ENCODE measurements around the gene F13A1.

F13A1 gene

DNA sequence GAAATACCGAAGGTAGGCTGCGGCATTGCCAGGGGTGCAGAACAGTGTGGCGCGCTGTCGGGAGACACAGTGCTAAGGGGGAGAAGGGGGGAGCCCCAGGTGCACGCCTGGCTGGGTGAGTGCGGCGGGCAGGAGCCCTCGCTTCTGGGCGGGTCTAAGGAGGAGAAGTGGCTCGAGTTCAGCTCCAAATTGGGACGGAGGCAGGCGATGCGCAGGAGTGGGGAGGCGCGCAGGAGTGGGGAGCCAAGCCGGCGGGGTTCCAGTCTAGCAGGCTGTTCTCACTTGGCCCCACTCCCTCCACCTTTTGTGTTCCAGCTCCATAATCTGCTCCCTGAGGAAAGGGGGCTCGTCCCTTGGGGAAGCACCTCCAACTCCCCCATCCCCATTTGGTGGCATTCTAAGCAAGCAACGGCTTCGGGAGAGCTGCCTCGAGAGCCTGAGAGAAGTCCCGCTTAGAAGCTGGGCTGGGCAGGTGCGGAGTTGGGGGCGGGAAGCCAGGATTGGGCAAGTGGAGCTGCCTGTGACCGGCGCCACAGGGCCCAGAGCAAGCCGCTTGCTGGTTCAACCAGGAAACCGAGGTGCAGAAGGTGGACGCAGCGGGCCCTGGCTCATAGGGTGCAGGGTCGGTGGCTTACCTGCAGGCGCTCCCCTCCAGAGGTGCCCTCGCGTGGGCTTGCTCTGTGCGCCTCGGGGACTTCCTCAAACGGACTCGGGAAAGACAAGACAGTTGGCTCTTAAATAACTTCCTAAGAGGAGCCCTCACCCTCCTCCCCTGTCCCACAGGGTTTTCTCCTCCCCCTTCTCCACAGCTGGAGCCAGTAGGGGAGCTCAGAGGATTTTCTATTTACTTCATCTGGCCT is at the start of gene F13A1:
Gene F13A1, minus strand, starts transcription at position 711 of the 860 bp plus-strand sequence. CDS start 1,998 bp downstream, outside the sequence.
- Histone ChIP-seq H3K36me3 (peaks cover 0 to 38% (median 0%) of the 10 kb centered on the region in 11 experiments; a peak in 3 of 22 replicates), H4K20me1 (peaks cover 0 to 24% (median 0%) of the 10 kb centered on the region in 11 experiments; a peak in 4 of 22 replicates), H3K9me3 (replicated peaks in 1 of 11) (peaks cover 0 to 8% (median 0%) of the 10 kb centered on the region in 11 experiments; a peak in 7 of 22 replicates), H3K9ac (peak within 1 kb of the TSS in 3 of 11 experiments; percentile 13 to 87 (median 81); a peak in 5 of 22 replicates), H3K27me3 (peaks cover 40 to 71% (median 66%) of the 10 kb centered on the region in 11 experiments), H3K4me3 (peak within 1 kb of the TSS; percentile 13 to 75 (median 38); a peak in 14 of 20 replicates), H3K4me2 (peak within 1 kb of the TSS; percentile 62 to 96 (median 82)), H3K27ac (peak within 1 kb of the TSS in 2 of 11 experiments; percentile 70 to 73; a peak in 4 of 22 replicates), H3K4me1 (peaks cover 17 to 58% (median 24%) of the 10 kb centered on the region in 10 experiments)
- TF ChIP-seq Cebpa-rat (IDR thresholded peaks at IDR 0.05): no peak

- no peaks in the 10 kb centered on the region for H3K27me3 ChIP-seq
- H3K9ac ChIP-seq: no peak overlapping the region
- H4K20me1 ChIP-seq: no peaks in the 10 kb centered on the region
- peaks cover 0 to 10% (median 0%) of the 10 kb centered on the region in 10 experiments; a peak in 5 of 20 replicates for H3K4me1 ChIP-seq
- H3K4me2 ChIP-seq: peak overlapping the region in 2 of 11 experiments; percentile 30 to 47; a peak in 4 of 22 replicates
- H3K36me3 ChIP-seq: no peaks in the 10 kb centered on the region
- TF ChIP-seq Cebpa-rat (IDR thresholded peaks at IDR 0.05): no peak
- H3K4me3 ChIP-seq: no peak overlapping the region
- no peak overlapping the region for H3K27ac ChIP-seq
- peaks cover 0 to 29% (median 14%) of the 10 kb centered on the region in 11 experiments; a peak in 19 of 22 replicates for H3K9me3 ChIP-seq (replicated peaks in 1 of 11)
Observed at GRCh38 chr6:6368684-6369052, 48.2 kb upstream of the F13A1 start.

DNA sequence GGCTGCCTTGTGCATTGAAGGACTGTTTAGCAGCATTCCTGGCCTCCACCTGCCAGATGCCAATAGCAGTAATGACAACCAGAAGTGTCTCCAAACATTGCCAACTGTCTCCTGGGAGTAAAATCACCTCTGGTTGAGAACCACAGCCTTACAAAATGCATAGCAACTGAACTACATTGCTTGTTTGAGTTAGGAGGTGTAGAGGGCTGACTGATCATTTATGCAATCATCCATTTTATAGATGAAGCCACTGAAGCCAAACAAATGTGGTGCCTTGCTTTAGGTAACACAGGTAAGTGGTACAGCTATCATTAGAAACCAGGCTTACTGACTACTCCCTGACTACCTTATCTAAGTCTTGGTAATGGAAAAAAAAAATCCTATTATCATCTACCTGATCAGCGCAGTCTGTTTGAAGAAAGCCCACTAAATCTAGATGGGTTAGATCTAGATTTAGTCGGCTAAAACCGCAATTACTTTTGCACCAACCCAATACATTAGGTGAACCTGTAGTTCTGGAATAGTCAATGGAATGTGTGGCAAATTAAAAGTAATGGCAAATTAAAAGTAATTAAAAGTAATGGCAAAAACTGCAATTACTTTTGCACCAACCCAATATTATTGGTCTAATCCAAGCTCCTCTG is 47.7 kb upstream of the F13A1 start:
- Histone ChIP-seq H3K4me2 (peak overlapping the region in 2 of 11 experiments; percentile 30 to 47; a peak in 4 of 22 replicates), H3K4me3 (no peak overlapping the region), H3K27ac (no peak overlapping the region), H3K4me1 (peaks cover 0 to 10% (median 0%) of the 10 kb centered on the region in 10 experiments; a peak in 8 of 20 replicates), H4K20me1 (no peaks in the 10 kb centered on the region), H3K9ac (no peak overlapping the region), H3K27me3 (no peaks in the 10 kb centered on the region), H3K9me3 (replicated peaks in 1 of 11) (peaks cover 0 to 24% (median 10%) of the 10 kb centered on the region in 11 experiments; a peak in 15 of 22 replicates), H3K36me3 (no peaks in the 10 kb centered on the region)
- TF ChIP-seq Cebpa-rat (IDR thresholded peaks at IDR 0.05): no peak

DNA sequence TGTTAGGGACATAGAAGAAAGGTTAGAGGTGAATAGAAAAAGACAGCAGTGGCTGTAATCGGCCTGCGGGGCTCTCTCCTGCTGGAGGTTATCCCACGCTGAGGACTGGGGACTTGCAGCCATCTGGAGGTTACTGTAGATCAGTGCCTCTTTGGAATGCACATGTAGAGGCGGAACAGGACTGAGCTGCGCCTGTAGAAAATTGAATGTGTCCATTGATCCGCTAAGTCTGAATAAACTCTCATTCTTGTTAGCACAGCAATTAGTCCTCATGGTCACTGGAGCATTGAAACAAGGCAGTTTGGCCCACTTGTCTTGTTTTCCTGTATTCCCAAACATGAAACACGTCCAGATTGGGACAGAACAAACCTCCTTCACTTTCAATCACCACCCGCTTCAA is 46.3 kb upstream of the F13A1 start:
- no peak overlapping the region for H3K27ac ChIP-seq
- H4K20me1 ChIP-seq: no peaks in the 10 kb centered on the region
- H3K9me3 ChIP-seq (replicated peaks in 1 of 11): peaks cover 0 to 13% (median 10%) of the 10 kb centered on the region in 11 experiments; a peak in 11 of 22 replicates
- no peak for TF ChIP-seq Cebpa-rat (IDR thresholded peaks at IDR 0.05)
- H3K9ac ChIP-seq: no peak overlapping the region
- no peaks in the 10 kb centered on the region for H3K36me3 ChIP-seq
- H3K4me3 ChIP-seq: no peak overlapping the region
- H3K4me2 ChIP-seq: no peak overlapping the region
- H3K4me1 ChIP-seq: peaks cover 6 to 21% (median 12%) of the 10 kb centered on the region in 10 experiments; a peak in 19 of 20 replicates
- H3K27me3 ChIP-seq: no peaks in the 10 kb centered on the region

GRCh38 chr6:6365242-6365641 is 44.8 kb upstream of the F13A1 start:
- Histone ChIP-seq H3K4me1 (peaks cover 10 to 23% (median 14%) of the 10 kb centered on the region in 10 experiments; a peak in 19 of 20 replicates), H3K36me3 (no peaks in the 10 kb centered on the region), H3K9ac (no peak overlapping the region), H3K9me3 (replicated peaks in 1 of 11) (no peaks in the 10 kb centered on the region; a peak in 1 of 22 replicates), H4K20me1 (no peaks in the 10 kb centered on the region), H3K27ac (no peak overlapping the region), H3K27me3 (no peaks in the 10 kb centered on the region), H3K4me2 (no peak overlapping the region), H3K4me3 (no peak overlapping the region)
- TF ChIP-seq Cebpa-rat (IDR thresholded peaks at IDR 0.05): no peak

DNA sequence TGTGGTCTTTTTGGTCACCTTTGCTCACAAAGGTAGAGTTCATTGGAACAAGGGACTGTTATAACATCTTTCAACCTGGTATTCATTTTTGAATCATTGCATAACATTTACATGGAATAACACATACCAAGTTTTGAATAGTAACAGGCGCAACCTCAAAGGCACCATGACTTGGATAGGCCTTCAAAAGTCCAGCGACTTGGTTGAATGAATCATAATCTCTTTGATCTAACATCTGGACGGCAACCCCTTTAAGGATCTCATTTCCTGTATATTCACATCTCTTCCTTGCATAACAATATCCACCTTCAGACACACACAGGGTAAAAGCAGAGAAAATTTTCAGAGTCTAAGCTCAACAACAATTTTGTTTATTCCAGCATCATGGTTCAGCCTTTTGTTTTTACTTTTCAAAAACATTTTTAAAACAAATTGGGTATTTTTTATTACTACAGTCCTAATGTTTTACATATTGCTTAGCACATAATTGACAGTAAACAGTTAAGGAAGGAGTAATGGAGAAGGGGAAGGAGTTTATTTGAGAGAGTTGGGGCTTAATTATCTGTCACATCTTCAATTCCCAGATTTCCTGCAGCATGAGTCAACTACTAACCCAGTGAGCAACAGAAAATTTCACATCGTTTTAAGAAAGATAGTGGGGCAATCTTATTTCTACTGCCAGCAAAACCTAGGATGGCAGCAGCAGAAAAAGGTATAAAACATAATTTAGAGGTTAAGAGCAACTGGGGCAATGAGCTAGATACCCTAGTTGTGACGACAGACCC is 41.8 kb upstream of the F13A1 start:
- no peak overlapping the region for H3K4me3 ChIP-seq
- H3K4me1 ChIP-seq: peaks cover 10 to 19% (median 13%) of the 10 kb centered on the region in 10 experiments; a peak in 19 of 20 replicates
- H4K20me1 ChIP-seq: no peaks in the 10 kb centered on the region
- no peaks in the 10 kb centered on the region for H3K36me3 ChIP-seq
- H3K4me2 ChIP-seq: peak overlapping the region; percentile 29 to 55 (median 46)
- no peak for TF ChIP-seq Cebpa-rat (IDR thresholded peaks at IDR 0.05)
- no peaks in the 10 kb centered on the region for H3K27me3 ChIP-seq
- peak overlapping the region in 1 of 11 experiments; percentile 10; a peak in 1 of 22 replicates for H3K27ac ChIP-seq
- no peaks in the 10 kb centered on the region for H3K9me3 ChIP-seq (replicated peaks in 1 of 11)
- H3K9ac ChIP-seq: no peak overlapping the region

GRCh38 chr6:6357530-6357929 is 37.1 kb upstream of the F13A1 start:
- Histone ChIP-seq H3K9me3 (replicated peaks in 1 of 11) (no peaks in the 10 kb centered on the region), H3K4me3 (no peak overlapping the region), H4K20me1 (no peaks in the 10 kb centered on the region), H3K27ac (no peak overlapping the region), H3K27me3 (no peaks in the 10 kb centered on the region), H3K4me2 (no peak overlapping the region), H3K36me3 (no peaks in the 10 kb centered on the region), H3K4me1 (peaks cover 9 to 11% (median 10%) of the 10 kb centered on the region in 10 experiments; a peak in 19 of 20 replicates), H3K9ac (no peak overlapping the region)
- no peak for TF ChIP-seq Cebpa-rat (IDR thresholded peaks at IDR 0.05)

- no peaks in the 10 kb centered on the region for H4K20me1 ChIP-seq
Observed at GRCh38 chr6:6357032-6357431, 36.6 kb upstream of the F13A1 start.

More at GRCh38 chr6:6357032-6357431, 36.6 kb upstream of the F13A1 start:
- Histone ChIP-seq H3K9ac (no peak overlapping the region), H3K4me1 (peaks cover 4 to 6% (median 5%) of the 10 kb centered on the region in 10 experiments; a peak in 19 of 20 replicates), H3K27ac (no peak overlapping the region), H3K4me3 (no peak overlapping the region), H3K27me3 (no peaks in the 10 kb centered on the region), H3K36me3 (no peaks in the 10 kb centered on the region), H3K4me2 (no peak overlapping the region), H3K9me3 (replicated peaks in 1 of 11) (no peaks in the 10 kb centered on the region)
- no peak for TF ChIP-seq Cebpa-rat (IDR thresholded peaks at IDR 0.05)

All from BLaER1 treated with 17β-estradiol and CSF1 and Interleukin-3, amounts not matched to agents 10 nM and 100 nM (cell line).